ENCODE results near the gene SORD.
"Not testable (repeated sequence)": the region's sequence is repeated elsewhere in the genome, so short reads cannot be mapped to it uniquely, and the experiment has no call there.

SORD gene

DNA sequence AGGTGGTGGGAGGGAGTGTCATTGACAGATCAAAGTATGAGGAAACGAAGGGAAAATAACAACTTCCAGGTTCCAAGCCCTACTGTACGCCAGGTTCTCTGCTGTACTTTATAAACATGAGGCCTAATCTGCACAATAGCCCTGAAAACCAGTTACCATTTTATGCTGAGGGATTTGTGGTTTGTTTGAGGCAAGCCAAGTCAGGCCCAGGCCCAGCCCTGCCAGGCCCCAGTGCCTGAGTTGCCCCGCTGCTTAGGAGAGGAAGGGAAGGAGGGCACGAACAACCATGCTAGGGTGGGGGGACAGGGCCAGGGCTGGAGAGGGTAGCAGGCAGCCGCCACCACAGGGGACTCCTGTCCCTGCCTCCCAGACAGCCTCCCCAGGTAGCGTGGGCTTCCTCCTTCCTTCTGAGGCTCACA is 47.0 kb downstream of the SORD start:
- not testable (repeated sequence) for DNase-seq

DNA sequence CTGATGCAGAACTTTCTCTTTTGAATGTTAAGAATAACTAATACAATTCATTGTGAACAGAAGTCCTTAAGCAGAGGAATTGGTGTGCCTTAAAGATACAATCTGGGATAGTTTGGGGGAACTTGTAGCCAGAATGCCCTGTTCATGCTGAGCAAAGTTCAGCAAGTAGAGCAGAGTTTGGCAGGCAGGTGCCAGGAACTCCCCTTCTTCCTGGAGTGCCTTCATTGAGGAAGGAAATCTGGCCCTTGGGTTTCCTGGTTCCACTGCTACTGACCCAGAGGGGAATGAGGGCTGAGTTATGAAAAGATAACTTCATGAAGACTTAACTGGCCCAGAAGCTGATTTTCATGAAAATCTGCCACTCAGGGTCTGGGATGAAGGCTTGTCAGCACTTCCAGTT is 50.6 kb downstream of the SORD start:
- DNase-seq, result not testable (repeated sequence)

GRCh38 chr15:45075440-45076320 is 52.7 kb downstream of the SORD start:
- not testable (repeated sequence) for DNase-seq

GRCh38 chr15:45077391-45077790 is 54.4 kb downstream of the SORD start:
- DNase-seq, result not testable (repeated sequence)

- DNase-seq, result not testable (repeated sequence)
Measured at GRCh38 chr15:45079201-45079600, 56.2 kb downstream of the SORD start.

GRCh38 chr15:45079628-45080246 is 56.7 kb downstream of the SORD start:
- not testable (repeated sequence) for DNase-seq

GRCh38 chr15:45080593-45080992 is 57.6 kb downstream of the SORD start:
- DNase-seq, result not testable (repeated sequence)

DNA sequence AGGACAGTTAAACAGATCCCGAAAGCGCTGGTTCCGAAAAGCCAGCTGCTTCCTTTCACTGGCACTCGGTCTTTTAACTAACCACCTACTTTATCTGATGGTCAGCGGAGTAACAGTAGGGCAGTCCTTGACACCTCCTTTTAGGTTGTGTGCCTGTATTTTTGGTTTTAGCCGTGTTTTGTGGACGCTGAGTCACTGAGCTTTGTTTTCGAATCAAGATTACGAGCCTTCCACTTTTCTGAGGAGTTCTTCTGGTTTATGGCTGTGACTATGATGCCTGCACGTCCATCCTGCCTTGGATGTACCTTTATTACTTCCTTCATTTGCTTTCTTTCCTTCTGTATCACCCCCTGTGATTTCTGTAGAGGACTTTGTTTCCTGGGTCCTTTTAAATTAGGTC is 59.4 kb downstream of the SORD start:
- DNase-seq, result not testable (repeated sequence)

- DNase-seq, result no peak
Measured at GRCh38 chr15:45083223-45083622, 60.2 kb downstream of the SORD start.

GRCh38 chr15:45084163-45084562 is 61.2 kb downstream of the SORD start:
- DNase-seq, result no peak

DNA sequence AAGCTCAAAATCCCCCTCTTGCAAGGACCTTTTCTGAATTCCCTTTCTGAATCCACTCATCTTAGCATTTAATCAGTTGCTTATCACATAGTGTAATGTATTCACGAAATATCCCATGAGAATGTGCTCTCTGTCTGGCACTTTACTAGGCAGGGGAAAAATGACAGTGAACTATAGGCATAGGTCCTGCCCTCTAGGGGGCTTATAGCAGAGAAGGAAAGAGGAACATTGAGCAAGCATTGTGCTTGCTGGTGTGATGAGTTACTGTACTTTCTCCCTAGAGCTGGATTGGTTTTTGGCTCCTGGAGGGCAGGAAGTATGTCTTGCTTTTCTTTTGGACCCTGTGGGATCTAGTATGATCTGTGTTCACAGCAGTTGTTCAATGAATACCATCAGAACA is 64.5 kb downstream of the SORD start:
- DNase-seq, result no peak

- DNase-seq, result no peak
Measured at GRCh38 chr15:45088801-45089711, 66.1 kb downstream of the SORD start.

- DNase-seq, result no peak
Measured at GRCh38 chr15:45089712-45090373, 66.8 kb downstream of the SORD start.

DNA sequence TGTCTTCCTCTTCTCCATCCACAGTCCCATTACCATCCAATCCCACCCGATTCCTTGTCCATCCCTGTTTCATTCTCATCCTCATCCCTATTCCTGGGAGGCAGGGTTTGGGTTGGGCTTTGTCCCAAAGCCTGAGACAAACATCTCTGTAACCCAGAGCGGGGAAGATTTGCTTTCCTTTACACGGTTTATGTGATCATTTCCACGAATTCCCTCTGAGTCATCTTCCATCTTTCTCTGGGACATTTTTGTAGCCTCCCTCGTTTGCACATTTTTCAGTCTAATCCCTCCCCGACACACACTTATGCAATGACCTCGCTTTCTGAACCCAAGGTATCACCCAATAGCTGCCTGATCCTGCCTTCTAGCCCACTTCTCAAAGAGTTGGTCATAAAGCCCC is 68.2 kb downstream of the SORD start:
- DNase-seq, result no peak

DNA sequence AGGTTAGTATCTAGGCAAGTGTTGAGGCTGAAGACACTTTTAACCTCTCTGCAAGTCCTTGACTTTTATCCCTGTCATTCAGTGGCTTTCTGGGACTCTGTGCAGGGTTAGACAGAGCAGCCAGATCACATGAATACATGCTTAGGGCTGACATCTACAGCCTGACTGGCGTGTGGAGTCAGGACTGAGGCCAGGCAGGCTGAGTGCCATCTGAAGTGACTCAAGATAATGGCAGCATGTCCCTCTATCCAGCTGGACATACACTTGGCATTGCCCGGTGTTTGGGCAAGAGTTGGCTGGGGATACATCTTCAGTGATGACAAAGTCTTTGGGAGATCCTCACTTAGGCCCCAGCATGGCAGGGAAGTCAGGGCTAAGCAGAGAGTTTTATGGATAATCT is 68.6 kb downstream of the SORD start:
- DNase-seq, result no peak

DNA sequence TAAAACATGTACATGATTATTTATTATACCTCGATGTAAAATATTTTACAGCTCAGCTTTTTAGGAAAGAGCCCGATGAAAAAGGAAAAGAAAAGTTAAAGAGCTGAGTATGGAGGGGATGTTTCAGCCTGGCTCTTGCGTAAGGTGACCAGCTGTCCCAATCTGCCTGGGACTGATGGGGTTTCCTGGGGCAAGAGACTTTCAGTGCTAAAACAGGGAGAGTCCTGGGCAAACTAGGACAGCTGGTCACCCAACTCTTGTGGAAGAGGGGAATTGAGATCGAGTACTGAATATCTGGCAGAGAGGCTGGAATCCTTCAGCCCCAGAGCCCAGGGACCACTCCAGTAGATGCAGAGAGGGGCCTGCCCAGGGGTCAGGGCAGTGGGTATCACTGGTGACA is 70.0 kb downstream of the SORD start:
- no peak for DNase-seq

DNA sequence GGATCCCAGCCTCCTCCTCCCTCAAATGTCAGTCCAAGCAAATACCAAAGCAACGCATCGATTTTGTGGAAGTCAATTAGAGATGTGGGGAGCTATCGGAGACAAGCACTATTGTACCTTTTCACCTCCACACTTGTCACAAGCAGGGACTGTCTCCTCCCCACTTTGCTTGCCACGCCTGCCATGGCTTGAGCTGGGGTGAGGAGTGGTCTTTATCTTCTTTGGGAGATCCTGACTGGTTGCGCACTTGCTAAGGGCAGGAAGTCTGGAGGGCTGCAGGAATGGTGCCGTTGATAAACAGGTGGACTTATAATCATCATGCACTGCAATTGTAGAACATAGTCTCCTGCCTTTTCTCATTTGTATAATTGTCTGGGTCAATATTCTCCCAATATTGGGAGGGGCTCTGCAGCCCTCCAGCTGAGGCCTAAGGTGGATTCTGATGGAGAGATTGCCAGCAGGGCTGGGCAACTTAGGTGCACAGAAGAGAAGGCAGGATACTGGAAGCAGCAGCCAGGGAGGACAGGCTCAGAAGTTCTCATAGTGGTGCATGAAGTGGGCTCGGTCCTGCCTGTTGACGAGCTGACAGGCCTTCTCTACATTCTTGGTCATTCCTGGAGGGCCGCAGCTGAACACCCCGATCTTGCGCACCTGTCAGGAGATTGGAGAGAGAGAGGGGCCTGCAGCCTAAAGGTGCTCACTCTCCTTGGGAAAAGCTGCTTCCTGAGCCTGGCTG is 70.8 kb downstream of the SORD start:
- no peak for DNase-seq

DNA sequence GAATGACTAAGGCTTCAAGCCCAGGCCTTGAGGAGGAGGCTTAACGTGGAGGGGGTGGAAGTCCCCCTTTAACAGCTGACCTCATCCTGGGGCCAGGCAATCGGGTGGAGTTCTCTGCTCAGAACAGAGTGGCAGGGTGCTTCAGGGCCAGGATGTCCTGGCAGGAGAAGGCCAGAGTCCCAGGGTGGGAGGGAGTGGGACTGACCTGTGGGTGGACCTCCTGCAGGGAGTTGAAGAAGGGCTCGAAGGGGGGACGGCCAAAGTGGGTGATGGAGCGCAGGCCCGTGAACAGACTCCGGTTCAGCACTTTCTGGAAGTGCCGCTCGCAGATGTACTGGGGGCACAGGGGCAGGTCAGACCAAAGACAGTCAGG is 71.3 kb downstream of the SORD start:
- no peak for DNase-seq

DNA sequence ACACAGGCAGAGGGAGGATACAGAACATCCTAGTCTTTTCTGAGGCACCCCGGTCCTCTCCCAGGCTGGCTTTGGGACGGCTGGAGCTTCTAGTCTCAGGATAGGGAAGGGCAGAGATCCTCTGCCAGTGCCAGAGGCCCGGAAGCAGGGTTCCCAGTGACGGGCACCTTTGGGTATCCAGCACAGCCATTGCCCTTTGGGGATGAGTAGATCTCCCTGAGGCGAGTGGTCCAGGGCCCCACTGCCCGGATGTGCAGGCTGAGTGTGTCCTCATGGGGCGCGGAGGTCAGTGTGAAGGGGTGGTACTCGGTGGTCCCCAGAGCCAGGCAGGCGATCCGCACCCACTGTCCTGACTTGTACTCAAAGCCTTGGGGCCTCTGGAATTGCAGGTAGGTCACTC is 72.7 kb downstream of the SORD start:
- DNase-seq, result no peak

DNA sequence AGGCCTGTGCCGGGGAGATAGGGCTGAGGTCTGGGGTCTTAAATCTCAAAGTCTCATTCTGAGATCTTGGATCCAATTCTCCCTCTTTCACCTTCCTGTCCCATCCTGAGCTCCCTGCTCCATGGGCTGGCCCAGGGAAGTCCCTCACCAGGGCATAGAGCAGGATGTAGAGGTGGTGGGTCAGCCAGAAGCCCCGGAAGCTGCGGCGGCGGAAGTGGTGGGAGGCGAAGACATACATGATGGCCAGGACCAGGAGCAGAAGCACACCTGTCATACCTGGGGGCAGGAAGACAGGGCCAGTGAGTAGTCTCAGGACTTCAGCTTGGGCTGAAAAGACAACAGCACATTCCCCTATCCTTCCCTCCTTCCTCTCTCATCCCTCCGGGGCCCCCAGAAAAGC is 74.5 kb downstream of the SORD start:
- no peak for DNase-seq

DNA sequence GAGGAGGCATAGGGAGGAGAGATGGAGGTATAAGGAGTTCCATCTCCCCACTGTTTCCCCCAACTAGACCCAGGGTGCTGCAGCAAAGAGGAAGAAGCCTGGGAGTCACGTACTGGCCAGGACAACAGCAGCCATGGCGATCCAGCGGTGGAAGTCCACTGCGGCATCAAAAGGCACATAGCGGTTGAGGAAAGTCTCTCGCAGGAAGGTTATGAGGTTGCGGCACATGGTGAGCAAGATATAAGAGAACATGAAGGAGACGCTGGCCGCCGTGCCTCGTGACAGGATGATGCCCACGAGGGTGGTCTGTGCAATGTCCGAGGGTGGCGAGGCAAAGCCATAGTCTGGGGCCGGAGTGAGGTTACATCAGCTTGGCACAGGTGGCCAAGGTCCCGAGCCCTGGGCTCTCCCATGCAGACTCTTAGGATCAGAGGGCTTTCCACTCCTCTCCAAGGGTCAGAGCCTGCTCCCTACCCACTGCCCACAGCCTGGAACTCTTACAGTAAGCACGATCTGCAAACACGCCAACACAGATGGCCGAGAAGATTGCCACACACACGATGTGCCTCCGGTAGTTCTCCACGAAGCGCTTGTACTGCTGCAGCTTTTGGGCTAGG is 76.7 kb downstream of the SORD start:
- DNase-seq, result no peak
